B cell (primary cell): ENCODE data around the gene ERCC4. TPM values are rescaled to one million over a fixed set of nuclear protein-coding genes. Genes with fewer than 3 reads are reported as not detected.

ENCODE experiments used
- ATAC-seq: fragments of 200-7000 bp; cut with Tn5 transposase; one replicate; pipeline ENCODE4 v1.10.0; 2021; ENCODE audit warnings: low read depth, mild to moderate bottlenecking, moderate number of reproducible peaks, moderate library complexity
- CTCF ChIA-PET: fragments of 350-600 bp; sonication (Branson Sonifier 250); formaldehyde crosslinking; loops from one replicate; lab custom pipeline; 2021; ENCODE audit warnings: antibody characterized with exemption, inconsistent platforms; lab: Charles Lee
- POLR2A ChIA-PET: fragments of 350-600 bp; sonication (Branson Sonifier 250); formaldehyde crosslinking; loops from one replicate; lab custom pipeline; 2021; ENCODE audit warnings: antibody characterized with exemption; lab: Charles Lee
- DNase-seq: peaks from one replicate; pipeline ENCODE4 v3.0.0; 2013
- H2AFZ ChIP-seq: 2 replicates; pipeline ENCODE4 v1.6.1; 2012; ENCODE audit warnings: mild to moderate bottlenecking, low read depth, low read length; ENCODE audit not compliant: insufficient read depth, poor library complexity, severe bottlenecking
- H3K27ac ChIP-seq, 2 donors: 1 replicate in 1 of 2; 2 replicates in 1 of 2; pipeline ENCODE4 v1.5.1; 2012 to 2013; ENCODE audit warnings: low read length in 2 of 2, mild to moderate bottlenecking in 2 of 2, moderate library complexity in 1 of 2
- H3K27me3 ChIP-seq, 4 experiments: fragments of 200-600 bp in 1 of 4; sonication (generic) in 1 of 4; replicated peaks in 1 of 4; 1 replicate in 2 of 4; 2 replicates in 2 of 4; pipeline versions ENCODE4 v1.6.1 to v1.7.0; 2013 to 2016; ENCODE audit warnings: low read length in 3 of 4, mild to moderate bottlenecking in 2 of 4, mixed read lengths in 1 of 4, moderate library complexity in 1 of 4; ENCODE audit not compliant: insufficient read depth in 4 of 4, control insufficient read depth in 3 of 4; ENCODE audit errors: control extremely low read depth in 1 of 4
- H3K36me3 ChIP-seq, 2 experiments: replicated peaks in 1 of 2; 1 replicate in 1 of 2; 2 replicates in 1 of 2; pipeline versions ENCODE4 v1.6.1 to v1.7.1; 2013; ENCODE audit warnings: low read length in 1 of 2; ENCODE audit not compliant: insufficient read depth in 2 of 2, control insufficient read depth in 1 of 2; ENCODE audit errors: control extremely low read depth in 1 of 2, extremely low read depth in 1 of 2
- H3K4me1 ChIP-seq, 2 donors: fragments of 200-600 bp in 1 of 2; sonication (generic) in 1 of 2; 1 replicate in 1 of 2; 2 replicates in 1 of 2; pipeline versions ENCODE4 v1.5.1 to v1.6.1; 2013 to 2017; ENCODE audit warnings: low read length in 2 of 2; ENCODE audit not compliant: control insufficient read depth in 2 of 2, insufficient read depth in 2 of 2
- H3K4me2 ChIP-seq: replicated peaks from 2 replicates; pipeline ENCODE3; 2012; ENCODE audit warnings: mild to moderate bottlenecking, low read depth, low read length; ENCODE audit not compliant: poor library complexity, severe bottlenecking
- H3K4me3 ChIP-seq, 5 experiments: fragments of 200-600 bp in 1 of 5; sonication (generic) in 1 of 5; 1 replicate in 3 of 5; 2 replicates in 2 of 5; pipeline versions ENCODE4 v1.5.1 to v1.7.0; 2011 to 2016; ENCODE audit warnings: low read length in 4 of 5, mild to moderate bottlenecking in 4 of 5, low read depth in 2 of 5, control low read depth in 1 of 5, moderate library complexity in 1 of 5; ENCODE audit not compliant: insufficient read depth in 1 of 5; ENCODE audit errors: control extremely low read depth in 1 of 5, extremely low read depth in 1 of 5
- H3K79me2 ChIP-seq: fragments of 200-600 bp; sonication (generic); one replicate; pipeline ENCODE4 v1.6.0; 2016; ENCODE audit warnings: low read length; ENCODE audit not compliant: control insufficient read depth, insufficient read depth
- H3K9ac ChIP-seq: fragments of 200-600 bp; sonication (generic); 2 replicates; pipeline ENCODE4 v1.6.1; 2017; ENCODE audit warnings: mild to moderate bottlenecking, low read length, moderate library complexity
- H3K9me3 ChIP-seq, 3 donors: one replicate each; pipeline versions ENCODE4 v1.6.1 to v1.7.1; 2013; ENCODE audit warnings: low read length in 2 of 3; ENCODE audit not compliant: control insufficient read depth in 2 of 3, insufficient read depth in 1 of 3; ENCODE audit errors: control extremely low read depth in 1 of 3
- H4K20me1 ChIP-seq: 2 replicates; pipeline ENCODE4 v1.6.0; 2012; ENCODE audit warnings: mild to moderate bottlenecking, low read length; ENCODE audit not compliant: insufficient read depth, control insufficient read depth, poor library complexity, severe bottlenecking
- H3K27ac Mint-ChIP-seq: one replicate; pipeline ENCODE4 v1.8.0; 2021; ENCODE audit warnings: mixed read lengths
- H3K27me3 Mint-ChIP-seq: one replicate; pipeline ENCODE4 v1.8.0; 2021; ENCODE audit warnings: mixed read lengths
- H3K4me1 Mint-ChIP-seq: one replicate; pipeline ENCODE4 v1.8.0; 2021; ENCODE audit warnings: mixed read lengths
- H3K4me3 Mint-ChIP-seq: one replicate; pipeline ENCODE4 v1.8.0; 2021; ENCODE audit warnings: mixed read lengths
- H3K9me3 Mint-ChIP-seq: one replicate; pipeline ENCODE4 v1.8.0; 2022; ENCODE audit warnings: mixed read lengths; ENCODE audit not compliant: insufficient read depth
- EZH2 ChIP-seq: IDR thresholded peaks from 2 replicates; pipeline ENCODE4 v1.6.1; 2012; ENCODE audit warnings: borderline replicate concordance, low read depth, mild to moderate bottlenecking, moderate library complexity, low read length; ENCODE audit not compliant: insufficient read depth, poor library complexity, severe bottlenecking
- WGBS: methylation state at CpG from one replicate; pipeline ENCODE4 v1.1.5; 2013; ENCODE audit warnings: missing lambda C conversion rate; ENCODE audit not compliant: insufficient coverage; 5-methylcytosine and 5-hydroxymethylcytosine counted together
- intact Hi-C: fragments of 100-400 bp; cut with micrococcal nuclease; formaldehyde crosslinking; loops from one replicate; pipeline ENCODE4 v1.10.0; 2022
- polyA plus RNA-seq: library from polyadenylated mRNA; depleted of rRNA; stranded (reverse); fragments of >200 nt; gene quantifications from 2 replicates; pipeline ENCODE4 v1.2.3, GENCODE V29; 2012
- total RNA-seq, 2 donors: library from RNA; stranded (reverse); fragments of 120-200 nt in 1 of 2; gene quantifications; 1 replicate in 1 of 2; 2 replicates in 1 of 2; pipeline versions ENCODE4 v1.2.3 to v1.2.4, GENCODE V29; 2013 to 2022
- TF ChIP-seq, protein P1 (sequence below): fragments of 200-600 bp; IDR thresholded peaks from one replicate; pipeline ENCODE4 v1.8.0; 2022; ENCODE audit warnings: antibody characterized with exemption, mild to moderate bottlenecking

ERCC4 gene
- total and polyA plus RNA-seq, 2 donors (not counting 1 experiment from before 2014, with no cell fraction given), result 1.0 to 11.9 TPM

GRCh38 chr16:13923703-13924298, 3.8 kb downstream of the ERCC4 start:
- Histone ChIP-seq H3K4me3 (no peak overlapping the region), H3K27ac (no peak overlapping the region), H2AFZ (no peak overlapping the region), H3K9ac (no peak overlapping the region), H3K27me3 (no peaks in the 10 kb centered on the region), H4K20me1 (peaks cover 4% of the 10 kb centered on the region), H3K36me3 (peaks cover 1 to 5% of the 10 kb centered on the region in 2 experiments), H3K4me1 (peaks cover 12 to 15% of the 10 kb centered on the region in 2 donors), H3K4me2 (no peak overlapping the region), H3K79me2 (peaks cover 15% of the 10 kb centered on the region), H3K9me3 (no peaks in the 10 kb centered on the region)
- Mint-ChIP-seq H3K27ac (no peak overlapping the region), H3K27me3 (no peaks in the 10 kb centered on the region), H3K4me3 (no peak overlapping the region), H3K9me3 (no peaks in the 10 kb centered on the region), H3K4me1 (peaks cover 24% of the 10 kb centered on the region)
- WGBS, result 0% methylated on average over 1 of the region's 4 CpGs
- intact Hi-C loops, result loop anchor here (1.0 to 5.0 kb wide), 5 partner anchors 325 to 1122 kb away; partner anchors contain the start of gene CPPED1
- CTCF ChIA-PET, result interaction anchor here (0.6 to 4.9 kb wide), 25 partner anchors 12 to 1696 kb away, joined by 3 to 25 read pairs (median 5); no protein-coding TSS in a partner anchor
- TF ChIP-seq EZH2, result no peak
- TF ChIP-seq, protein P1, sequence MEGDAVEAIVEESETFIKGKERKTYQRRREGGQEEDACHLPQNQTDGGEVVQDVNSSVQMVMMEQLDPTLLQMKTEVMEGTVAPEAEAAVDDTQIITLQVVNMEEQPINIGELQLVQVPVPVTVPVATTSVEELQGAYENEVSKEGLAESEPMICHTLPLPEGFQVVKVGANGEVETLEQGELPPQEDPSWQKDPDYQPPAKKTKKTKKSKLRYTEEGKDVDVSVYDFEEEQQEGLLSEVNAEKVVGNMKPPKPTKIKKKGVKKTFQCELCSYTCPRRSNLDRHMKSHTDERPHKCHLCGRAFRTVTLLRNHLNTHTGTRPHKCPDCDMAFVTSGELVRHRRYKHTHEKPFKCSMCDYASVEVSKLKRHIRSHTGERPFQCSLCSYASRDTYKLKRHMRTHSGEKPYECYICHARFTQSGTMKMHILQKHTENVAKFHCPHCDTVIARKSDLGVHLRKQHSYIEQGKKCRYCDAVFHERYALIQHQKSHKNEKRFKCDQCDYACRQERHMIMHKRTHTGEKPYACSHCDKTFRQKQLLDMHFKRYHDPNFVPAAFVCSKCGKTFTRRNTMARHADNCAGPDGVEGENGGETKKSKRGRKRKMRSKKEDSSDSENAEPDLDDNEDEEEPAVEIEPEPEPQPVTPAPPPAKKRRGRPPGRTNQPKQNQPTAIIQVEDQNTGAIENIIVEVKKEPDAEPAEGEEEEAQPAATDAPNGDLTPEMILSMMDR, result peak; percentile 82
- POLR2A ChIA-PET, result no interaction called here
- DNase-seq (peak; percentile 58), ATAC-seq (no peak)

DNA sequence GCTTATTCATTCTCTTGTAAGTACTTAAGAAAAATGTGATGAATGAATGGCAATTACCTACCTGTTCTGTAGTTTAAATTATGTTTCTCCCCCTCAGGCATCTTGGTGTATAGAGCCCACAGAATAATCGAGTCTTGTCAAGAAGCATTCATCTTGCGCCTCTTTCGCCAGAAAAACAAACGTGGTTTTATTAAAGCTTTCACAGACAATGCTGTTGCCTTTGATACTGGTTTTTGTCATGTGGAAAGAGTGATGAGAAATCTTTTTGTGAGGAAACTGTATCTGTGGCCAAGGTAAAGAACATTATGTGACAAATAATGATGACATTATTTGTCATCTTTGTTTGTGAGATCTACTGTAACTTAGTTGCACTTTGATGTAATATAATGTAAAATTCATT, 6.5 kb downstream of the ERCC4 start:
- Histone ChIP-seq H3K4me2 (no peak overlapping the region), H3K27me3 (no peaks in the 10 kb centered on the region), H3K27ac (no peak overlapping the region), H3K9me3 (no peaks in the 10 kb centered on the region), H3K4me1 (no peaks in the 10 kb centered on the region), H2AFZ (no peak overlapping the region), H3K36me3 (peaks cover 1 to 8% of the 10 kb centered on the region in 2 experiments), H3K79me2 (peaks cover 6% of the 10 kb centered on the region), H3K9ac (no peak overlapping the region), H3K4me3 (no peak overlapping the region), H4K20me1 (peaks cover 4% of the 10 kb centered on the region)
- Mint-ChIP-seq H3K27me3 (no peaks in the 10 kb centered on the region), H3K9me3 (no peaks in the 10 kb centered on the region), H3K27ac (no peak overlapping the region), H3K4me1 (peaks cover 3% of the 10 kb centered on the region), H3K4me3 (no peak overlapping the region)
- no peak for TF ChIP-seq EZH2
- TF ChIP-seq, protein P1, result no peak
- DNase-seq (no peak), ATAC-seq (no peak)
- intact Hi-C loops, result no loop called here
- ChIA-PET POLR2A (no interaction called here), CTCF (no interaction called here)
- WGBS, result 100% methylated on average over 3 of the region's 4 CpGs
